GM18873 (cell line): ENCODE results near the gene RAD51.

ENCODE experiments used
- ATAC-seq: cut with Tn5 transposase; IDR thresholded peaks from one replicate; pipeline ENCODE4 v1.9.1; 2021; ENCODE audit warnings: mild to moderate bottlenecking, moderate library complexity, moderate number of reproducible peaks; ENCODE audit not compliant: unreplicated experiment, low FRiP score

RAD51 gene

GRCh38 chr15:40756938-40757337 lies 62.0 kb downstream of the RAD51 start:
- no peak for ATAC-seq

- no peak for ATAC-seq
Observed at GRCh38 chr15:40759961-40760360, 65.0 kb downstream of the RAD51 start.

- ATAC-seq: no peak
Observed at GRCh38 chr15:40762919-40763800, 68.2 kb downstream of the RAD51 start.

GRCh38 chr15:40763801-40764628 lies 69.0 kb downstream of the RAD51 start, which contains the start of gene GCHFR:
TSS of gene GCHFR (plus strand) at chr15:40764068. CDS start at chr15:40764181, 113 bp downstream.
- ATAC-seq: no peak

GRCh38 chr15:40764629-40765103 lies 69.7 kb downstream of the RAD51 start:
- ATAC-seq: no peak

GRCh38 chr15:40766194-40766815 lies 71.3 kb downstream of the RAD51 start:
- ATAC-seq: no peak

GRCh38 chr15:40766906-40767837 lies 72.2 kb downstream of the RAD51 start:
- ATAC-seq: no peak

GRCh38 chr15:40767838-40768500 lies 73.0 kb downstream of the RAD51 start:
- ATAC-seq: no peak

GRCh38 chr15:40768521-40769273 lies 73.7 kb downstream of the RAD51 start:
- ATAC-seq: no peak

- no peak for ATAC-seq
Observed at GRCh38 chr15:40769274-40770146, 74.5 kb downstream of the RAD51 start, which contains the start of gene C15orf62. TSS of gene C15orf62 (plus strand) at chr15:40769980. CDS start at chr15:40770496, 516 bp downstream.

- ATAC-seq: no peak
Observed at GRCh38 chr15:40770147-40770721, 75.3 kb downstream of the RAD51 start.

- no peak for ATAC-seq
Observed at GRCh38 chr15:40771242-40771641, 76.3 kb downstream of the RAD51 start.

- no peak for ATAC-seq
Observed at GRCh38 chr15:40772014-40772413, 77.0 kb downstream of the RAD51 start.

- no peak for ATAC-seq
Observed at GRCh38 chr15:40773496-40773895, 78.5 kb downstream of the RAD51 start.

GRCh38 chr15:40773902-40774301 lies 78.9 kb downstream of the RAD51 start:
- no peak for ATAC-seq

GRCh38 chr15:40775007-40775406 lies 80.0 kb downstream of the RAD51 start:
- ATAC-seq: no peak
